Lower leg skin (tissue), 3 donors: Measurements from ENCODE around the gene GLT6D1.

Experiments
- CTCF ChIP-seq, 3 donors: fragments of 450-650 bp; IDR thresholded peaks; one replicate each; pipeline ENCODE4 v1.5.1; 2016; ENCODE audit warnings: antibody characterized with exemption in 3 of 3, mild to moderate bottlenecking in 3 of 3, moderate library complexity in 2 of 3
- POLR2A ChIP-seq, 2 donors: fragments of 450-650 bp; IDR thresholded peaks; one replicate each; pipeline ENCODE4 v1.6.1; 2016 to 2017; ENCODE audit warnings: antibody characterized with exemption in 2 of 2, mild to moderate bottlenecking in 1 of 2, moderate library complexity in 1 of 2

- TF ChIP-seq POLR2A (IDR thresholded peaks at IDR 0.05) (no peak), CTCF (IDR thresholded peaks at IDR 0.05) (no peak)
Measured at GRCh38 chr9:135662758-135663450, 23.6 kb upstream of the GLT6D1 start, which contains the start of gene LCN9.
